PFSK-1 (cell line): ENCODE data around the gene ARHGEF2.

Experiments
- FOXP2 ChIP-seq: optimal IDR thresholded peaks from 2 replicates; pipeline ENCODE3; 2011; ENCODE audit warnings: borderline replicate concordance, control low read depth, inconsistent platforms; ENCODE audit not compliant: insufficient read depth; ENCODE audit errors: extremely low read length, extremely low read depth
- POLR2AphosphoS5 ChIP-seq: IDR thresholded peaks from 2 replicates; pipeline ENCODE4 v1.6.1; 2012; ENCODE audit warnings: low read depth, mild to moderate bottlenecking, control low read depth, low read length, moderate library complexity
- SIN3A ChIP-seq: IDR thresholded peaks from 2 replicates; pipeline ENCODE4 v1.6.1; 2012; ENCODE audit warnings: mild to moderate bottlenecking, low read length, moderate library complexity, borderline replicate concordance; ENCODE audit not compliant: insufficient read depth
- TAF1 ChIP-seq: IDR thresholded peaks from 2 replicates; pipeline ENCODE4 v1.6.1; 2012; ENCODE audit warnings: low read length, control low read depth, borderline replicate concordance; ENCODE audit not compliant: insufficient read depth
- TF ChIP-seq, protein P1 (sequence below), 2 experiments: IDR thresholded peaks; 2 replicates each; pipeline versions ENCODE4 v1.6.1 to v1.8.0; 2011 to 2012; ENCODE audit warnings: low read depth in 2 of 2, low read length in 2 of 2, control low read depth in 1 of 2, inconsistent platforms in 1 of 2, mild to moderate bottlenecking in 1 of 2, moderate library complexity in 1 of 2; ENCODE audit not compliant: insufficient read depth in 1 of 2

DNA sequence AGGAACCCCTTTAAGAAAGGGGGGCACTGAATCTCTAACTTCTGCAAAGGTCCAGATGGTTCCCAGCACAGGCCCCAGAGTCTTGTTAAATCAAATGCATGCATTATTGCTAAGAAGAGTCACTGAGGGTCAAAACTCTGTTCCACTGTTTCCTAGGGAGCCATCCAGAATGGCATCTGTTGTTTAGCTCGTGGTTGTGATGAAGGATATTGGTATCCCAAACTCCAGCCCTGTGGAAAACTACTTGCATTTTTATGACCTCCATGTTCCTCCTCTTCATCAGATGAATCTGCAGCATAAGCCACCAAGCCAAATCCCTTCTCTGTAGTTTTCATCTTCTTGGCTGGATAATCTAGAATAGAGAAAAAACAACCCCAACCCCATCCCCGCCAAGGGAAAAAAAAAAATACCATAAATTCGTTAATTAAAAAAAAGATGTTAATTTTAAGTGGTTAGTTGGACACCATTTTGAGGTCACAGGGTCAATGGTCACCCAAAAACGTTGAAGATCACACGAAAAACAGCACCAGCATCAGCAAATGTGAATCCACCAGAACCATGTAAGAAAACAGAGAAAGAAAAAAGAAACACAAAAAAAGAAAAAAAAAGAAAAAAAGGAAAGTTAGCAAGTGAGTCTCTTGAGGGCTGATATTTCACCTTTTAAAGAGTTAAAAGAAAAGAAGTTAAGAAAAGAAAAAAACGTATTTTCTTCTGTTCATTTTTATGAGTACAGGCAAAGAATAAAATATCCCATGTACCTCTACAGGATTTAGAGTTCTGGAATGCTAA is 64.2 kb downstream of the ARHGEF2 start:
- TF ChIP-seq SIN3A, result no peak
- TF ChIP-seq POLR2AphosphoS5, result no peak
- no peak for TF ChIP-seq TAF1
- TF ChIP-seq, protein P1, sequence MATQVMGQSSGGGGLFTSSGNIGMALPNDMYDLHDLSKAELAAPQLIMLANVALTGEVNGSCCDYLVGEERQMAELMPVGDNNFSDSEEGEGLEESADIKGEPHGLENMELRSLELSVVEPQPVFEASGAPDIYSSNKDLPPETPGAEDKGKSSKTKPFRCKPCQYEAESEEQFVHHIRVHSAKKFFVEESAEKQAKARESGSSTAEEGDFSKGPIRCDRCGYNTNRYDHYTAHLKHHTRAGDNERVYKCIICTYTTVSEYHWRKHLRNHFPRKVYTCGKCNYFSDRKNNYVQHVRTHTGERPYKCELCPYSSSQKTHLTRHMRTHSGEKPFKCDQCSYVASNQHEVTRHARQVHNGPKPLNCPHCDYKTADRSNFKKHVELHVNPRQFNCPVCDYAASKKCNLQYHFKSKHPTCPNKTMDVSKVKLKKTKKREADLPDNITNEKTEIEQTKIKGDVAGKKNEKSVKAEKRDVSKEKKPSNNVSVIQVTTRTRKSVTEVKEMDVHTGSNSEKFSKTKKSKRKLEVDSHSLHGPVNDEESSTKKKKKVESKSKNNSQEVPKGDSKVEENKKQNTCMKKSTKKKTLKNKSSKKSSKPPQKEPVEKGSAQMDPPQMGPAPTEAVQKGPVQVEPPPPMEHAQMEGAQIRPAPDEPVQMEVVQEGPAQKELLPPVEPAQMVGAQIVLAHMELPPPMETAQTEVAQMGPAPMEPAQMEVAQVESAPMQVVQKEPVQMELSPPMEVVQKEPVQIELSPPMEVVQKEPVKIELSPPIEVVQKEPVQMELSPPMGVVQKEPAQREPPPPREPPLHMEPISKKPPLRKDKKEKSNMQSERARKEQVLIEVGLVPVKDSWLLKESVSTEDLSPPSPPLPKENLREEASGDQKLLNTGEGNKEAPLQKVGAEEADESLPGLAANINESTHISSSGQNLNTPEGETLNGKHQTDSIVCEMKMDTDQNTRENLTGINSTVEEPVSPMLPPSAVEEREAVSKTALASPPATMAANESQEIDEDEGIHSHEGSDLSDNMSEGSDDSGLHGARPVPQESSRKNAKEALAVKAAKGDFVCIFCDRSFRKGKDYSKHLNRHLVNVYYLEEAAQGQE (IDR thresholded peaks at IDR 0.05; ENCODE audit: insufficient read depth in 1 of 2, low read depth in 2 of 2, low read length in 2 of 2), result no peak
- no peak for TF ChIP-seq FOXP2
